Lower lobe of right lung (tissue), 2 donors: ENCODE results near the gene PARP4. TPM values are rescaled to one million over a fixed set of nuclear protein-coding genes. Genes with fewer than 3 reads are reported as not detected.

Source experiments
- ATAC-seq, 2 donors: fragments of 200-7000 bp; cut with Tn5 transposase; one replicate each; pipeline ENCODE4 v1.9.1; 2020 to 2022; ENCODE audit warnings: mild to moderate bottlenecking in 2 of 2, moderate library complexity in 2 of 2
- DNase-seq: peaks from one replicate; pipeline ENCODE4 v3.0.0-alpha.2; 2020
- H3K27ac ChIP-seq: fragments of 200-600 bp; one replicate; pipeline ENCODE4 v1.8.0; 2022
- H3K27me3 ChIP-seq: fragments of 200-600 bp; one replicate; pipeline ENCODE4 v1.8.0; 2022; ENCODE audit warnings: low read depth
- H3K36me3 ChIP-seq: fragments of 200-600 bp; one replicate; pipeline ENCODE4 v1.8.0; 2022; ENCODE audit warnings: mild to moderate bottlenecking
- H3K4me1 ChIP-seq: fragments of 200-600 bp; one replicate; pipeline ENCODE4 v1.8.0; 2022
- H3K4me3 ChIP-seq: fragments of 200-600 bp; one replicate; pipeline ENCODE4 v1.8.0; 2022; ENCODE audit warnings: mild to moderate bottlenecking
- H3K9me3 ChIP-seq: fragments of 200-600 bp; one replicate; pipeline ENCODE4 v1.8.0; 2022
- CTCF ChIP-seq: fragments of 200-600 bp; IDR thresholded peaks from one replicate; pipeline ENCODE4 v1.8.0; 2022; ENCODE audit warnings: antibody characterized with exemption, mild to moderate bottlenecking
- intact Hi-C: fragments of 100-400 bp; cut with DNase I; formaldehyde crosslinking; loops from one replicate; pipeline ENCODE4 v1.11.0; 2022
- total RNA-seq: library from RNA; stranded (reverse); fragmentation: NEBNext Ultra II Directional; extraction: Animal tissue kit (Norgen Biotek cat#: 25700); gene quantifications from one replicate; pipeline ENCODE4 v1.2.1, GENCODE V29; 2021
- donor health status: DM: no; HTN: yes; CAD: no; lungs with severe emphysema.

The PARP4 gene
- total RNA-seq, 1 donor from 2014 or later: 89.4 TPM

GRCh38 chr13:24460256-24460655, 52.3 kb downstream of the PARP4 start:
- Histone ChIP-seq H3K4me3 (no peak overlapping the region), H3K27me3 (no peaks in the 10 kb centered on the region), H3K36me3 (peaks cover 73% of the 10 kb centered on the region), H3K27ac (no peak overlapping the region), H3K4me1 (peaks cover 10% of the 10 kb centered on the region), H3K9me3 (no peaks in the 10 kb centered on the region)
- TF ChIP-seq CTCF: no peak
- intact Hi-C loops: no loop called here
- DNase-seq (no peak), ATAC-seq (no peak)

- DNase-seq (no peak), ATAC-seq (no peak)
- Histone ChIP-seq H3K4me1 (peaks cover 10% of the 10 kb centered on the region), H3K27me3 (no peaks in the 10 kb centered on the region), H3K4me3 (no peak overlapping the region), H3K27ac (no peak overlapping the region), H3K9me3 (no peaks in the 10 kb centered on the region), H3K36me3 (peaks cover 76% of the 10 kb centered on the region)
- intact Hi-C loops: no loop called here
- no peak for TF ChIP-seq CTCF
Observed at GRCh38 chr13:24459726-24460125, 52.9 kb downstream of the PARP4 start.

GRCh38 chr13:24459234-24459633, 53.3 kb downstream of the PARP4 start:
- no peaks in the 10 kb centered on the region for H3K27me3 ChIP-seq
- peaks cover 81% of the 10 kb centered on the region for H3K36me3 ChIP-seq
- no peak for DNase-seq
- H3K9me3 ChIP-seq: no peaks in the 10 kb centered on the region
- TF ChIP-seq CTCF: no peak
- H3K27ac ChIP-seq: no peak overlapping the region
- H3K4me1 ChIP-seq: peaks cover 10% of the 10 kb centered on the region
- no peak for ATAC-seq
- intact Hi-C loops: no loop called here
- no peak overlapping the region for H3K4me3 ChIP-seq

- no peaks in the 10 kb centered on the region for H3K9me3 ChIP-seq
- H3K27me3 ChIP-seq: no peaks in the 10 kb centered on the region
- peaks cover 10% of the 10 kb centered on the region for H3K4me1 ChIP-seq
- intact Hi-C loops: no loop called here
- H3K36me3 ChIP-seq: peaks cover 86% of the 10 kb centered on the region
- H3K27ac ChIP-seq: no peak overlapping the region
- ATAC-seq (no peak), DNase-seq (no peak)
- no peak overlapping the region for H3K4me3 ChIP-seq
- no peak for TF ChIP-seq CTCF
Observed at GRCh38 chr13:24458736-24459135, 53.8 kb downstream of the PARP4 start.

GRCh38 chr13:24456396-24456795, 56.2 kb downstream of the PARP4 start:
- no peaks in the 10 kb centered on the region for H3K27me3 ChIP-seq
- H3K36me3 ChIP-seq: peaks cover 96% of the 10 kb centered on the region
- peaks cover 10% of the 10 kb centered on the region for H3K4me1 ChIP-seq
- no peak overlapping the region for H3K27ac ChIP-seq
- no peak overlapping the region for H3K4me3 ChIP-seq
- no peak for ATAC-seq
- intact Hi-C loops: no loop called here
- no peaks in the 10 kb centered on the region for H3K9me3 ChIP-seq
- no peak for TF ChIP-seq CTCF
- no peak for DNase-seq

GRCh38 chr13:24454056-24454455, 58.5 kb downstream of the PARP4 start:
- Histone ChIP-seq H3K9me3 (no peaks in the 10 kb centered on the region), H3K36me3 (peaks cover 98% of the 10 kb centered on the region), H3K27me3 (no peaks in the 10 kb centered on the region), H3K27ac (no peak overlapping the region), H3K4me1 (no peaks in the 10 kb centered on the region), H3K4me3 (no peak overlapping the region)
- ATAC-seq (no peak), DNase-seq (no peak)
- no peak for TF ChIP-seq CTCF
- intact Hi-C loops: no loop called here
